H9 (cell line): ENCODE data around the gene SORBS1. TPM values are rescaled to one million over a fixed set of nuclear protein-coding genes. Genes with fewer than 3 reads are reported as not detected.

Experiments used
- DNase-seq: peaks from one replicate; pipeline ENCODE4 v3.0.0-alpha.2; 2017
- H2AFZ ChIP-seq: one replicate; pipeline ENCODE4 v1.6.1; 2013; ENCODE audit warnings: mild to moderate bottlenecking, low read length, control low read depth, moderate library complexity
- H2AK5ac ChIP-seq: 2 replicates; pipeline ENCODE4 v1.6.1; 2013; ENCODE audit warnings: low read length, control low read depth, mixed read lengths; ENCODE audit not compliant: insufficient read length
- H2BK120ac ChIP-seq: one replicate; pipeline ENCODE4 v1.6.1; 2013; ENCODE audit warnings: low read depth, mild to moderate bottlenecking, low read length, control low read depth, inconsistent platforms; ENCODE audit not compliant: poor library complexity, severe bottlenecking
- H2BK12ac ChIP-seq: 2 replicates; pipeline ENCODE4 v1.6.1; 2013; ENCODE audit warnings: low read length, control low read depth, mixed read lengths, low read depth; ENCODE audit not compliant: insufficient read length
- H2BK15ac ChIP-seq: 2 replicates; pipeline ENCODE4 v1.6.1; 2013; ENCODE audit warnings: low read depth, low read length, control low read depth
- H2BK20ac ChIP-seq: one replicate; pipeline ENCODE4 v1.6.1; 2013; ENCODE audit warnings: low read depth, mild to moderate bottlenecking, low read length, control low read depth, inconsistent platforms; ENCODE audit not compliant: poor library complexity, severe bottlenecking
- H2BK5ac ChIP-seq: 2 replicates; pipeline ENCODE4 v1.6.1; 2013; ENCODE audit warnings: low read length, control low read depth, mixed read lengths; ENCODE audit not compliant: insufficient read length
- H3K14ac ChIP-seq: 2 replicates; pipeline ENCODE4 v1.6.1; 2013; ENCODE audit warnings: low read length, control low read depth; ENCODE audit not compliant: insufficient read depth
- H3K18ac ChIP-seq: 2 replicates; pipeline ENCODE4 v1.6.1; 2013; ENCODE audit warnings: low read depth, mild to moderate bottlenecking, mixed read lengths, low read length, control low read depth; ENCODE audit not compliant: insufficient read length
- H3K23ac ChIP-seq: 2 replicates; pipeline ENCODE4 v1.6.1; 2013; ENCODE audit warnings: low read length, control low read depth, mixed read lengths, low read depth; ENCODE audit not compliant: insufficient read length
- H3K23me2 ChIP-seq: 2 replicates; pipeline ENCODE4 v1.6.1; 2013; ENCODE audit warnings: low read depth, mild to moderate bottlenecking, mixed read lengths, low read length, control low read depth; ENCODE audit not compliant: insufficient read length, poor library complexity, severe bottlenecking
- H3K27ac ChIP-seq: 2 replicates; pipeline ENCODE4 v1.5.1; 2013; ENCODE audit warnings: low read length, control low read depth, mixed read lengths, low read depth; ENCODE audit not compliant: insufficient read length
- H3K27me3 ChIP-seq: 2 replicates; pipeline ENCODE4 v1.6.1; 2013; ENCODE audit warnings: low read length, control low read depth, inconsistent platforms; ENCODE audit not compliant: insufficient read depth
- H3K4ac ChIP-seq: 2 replicates; pipeline ENCODE4 v1.6.1; 2013; ENCODE audit warnings: low read depth, mild to moderate bottlenecking, control low read depth, inconsistent platforms, low read length, moderate library complexity
- H3K4me1 ChIP-seq: 2 replicates; pipeline ENCODE4 v1.6.1; 2013; ENCODE audit warnings: low read length, control low read depth, inconsistent platforms; ENCODE audit not compliant: insufficient read depth
- H3K4me2 ChIP-seq: 2 replicates; pipeline ENCODE4 v1.6.1; 2013; ENCODE audit warnings: low read length, control low read depth, mixed read lengths; ENCODE audit not compliant: insufficient read length, insufficient read depth
- H3K56ac ChIP-seq: 2 replicates; pipeline ENCODE4 v1.6.1; 2013; ENCODE audit warnings: low read depth, mild to moderate bottlenecking, mixed read lengths, low read length, control low read depth; ENCODE audit not compliant: insufficient read length
- H3K79me1 ChIP-seq: 2 replicates; pipeline ENCODE4 v1.6.1; 2013; ENCODE audit warnings: low read depth, mild to moderate bottlenecking, moderate library complexity, low read length, control low read depth, inconsistent platforms; ENCODE audit not compliant: insufficient read depth, poor library complexity, severe bottlenecking
- H3K79me2 ChIP-seq: 2 replicates; pipeline ENCODE4 v1.6.1; 2013; ENCODE audit warnings: low read length, control low read depth, inconsistent platforms; ENCODE audit not compliant: insufficient read depth
- H3K9ac ChIP-seq: 2 replicates; pipeline ENCODE4 v1.6.1; 2013; ENCODE audit warnings: low read length, control low read depth, mixed read lengths; ENCODE audit not compliant: insufficient read length; ENCODE audit errors: extremely low read depth
- H3K9me3 ChIP-seq: one replicate; pipeline ENCODE4 v1.6.1; 2013; ENCODE audit warnings: low read depth, low read length, inconsistent platforms; ENCODE audit not compliant: control insufficient read depth
- H3T11ph ChIP-seq: one replicate; pipeline ENCODE4 v1.6.1; 2013; ENCODE audit warnings: mild to moderate bottlenecking, low read length, control low read depth, inconsistent platforms
- H4K20me1 ChIP-seq: one replicate; pipeline ENCODE4 v1.6.1; 2013; ENCODE audit not compliant: control insufficient read depth, insufficient read length, insufficient read depth
- H4K5ac ChIP-seq: 2 replicates; pipeline ENCODE4 v1.6.1; 2013; ENCODE audit warnings: low read depth, mild to moderate bottlenecking, mixed read lengths, low read length, control low read depth; ENCODE audit not compliant: insufficient read length
- H4K8ac ChIP-seq: replicated peaks from 2 replicates; pipeline ENCODE4 v1.6.1; 2013; ENCODE audit warnings: low read length, control low read depth, mixed read lengths, low read depth; ENCODE audit not compliant: insufficient read length
- H4K91ac ChIP-seq: 2 replicates; pipeline ENCODE4 v1.6.1; 2013; ENCODE audit warnings: low read depth, mild to moderate bottlenecking, moderate library complexity, mixed read lengths, low read length, control low read depth; ENCODE audit not compliant: insufficient read length
- H3K27ac Mint-ChIP-seq, 3 experiments: 2 replicates in 2 of 3; 3 replicates in 1 of 3; pipeline ENCODE4 v1.8.0; 2020 to 2021; ENCODE audit warnings: mixed read lengths in 3 of 3, mild to moderate bottlenecking in 1 of 3, moderate library complexity in 1 of 3
- H3K27me3 Mint-ChIP-seq: 2 replicates; pipeline ENCODE4 v1.8.0; 2021; ENCODE audit warnings: low read depth, mild to moderate bottlenecking, moderate library complexity, mixed read lengths
- H3K36me3 Mint-ChIP-seq, 3 experiments: 2 replicates in 2 of 3; 3 replicates in 1 of 3; pipeline ENCODE4 v1.8.0; 2020 to 2021; ENCODE audit warnings: low read depth in 3 of 3, mixed read lengths in 3 of 3; ENCODE audit not compliant: insufficient read depth in 1 of 3
- H3K4me1 Mint-ChIP-seq, 2 experiments: 2 replicates each; pipeline ENCODE4 v1.8.0; 2020; ENCODE audit warnings: mixed read lengths in 2 of 2
- H3K4me3 Mint-ChIP-seq, 2 experiments: 2 replicates in 1 of 2; 3 replicates in 1 of 2; pipeline ENCODE4 v1.8.0; 2020 to 2021; ENCODE audit warnings: mild to moderate bottlenecking in 2 of 2, mixed read lengths in 2 of 2, moderate library complexity in 1 of 2
- H3K9me3 Mint-ChIP-seq, 2 experiments: 2 replicates in 1 of 2; 3 replicates in 1 of 2; pipeline ENCODE4 v1.8.0; 2020; ENCODE audit warnings: mild to moderate bottlenecking in 2 of 2, mixed read lengths in 2 of 2, moderate library complexity in 1 of 2
- WGBS: extraction: QIAGEN DNeasy Blood & Tissue Kit; methylation state at CpG from one replicate; pipeline ENCODE4 v1.1.7; 2013; ENCODE audit warnings: missing lambda C conversion rate, low lambda C conversion rate, mixed read lengths; ENCODE audit not compliant: insufficient read length; ENCODE audit errors: extremely low coverage; 5-methylcytosine and 5-hydroxymethylcytosine counted together
- total RNA-seq: library from RNA; stranded (reverse); gene quantifications from 2 replicates; pipeline ENCODE4 v1.2.1, GENCODE V29; 2021
- TF ChIP-seq, protein P1 (sequence below): fragments of 200-600 bp; sonication (generic); conservative IDR thresholded peaks from 3 replicates; pipeline ENCODE4 v1.8.0; 2021; ENCODE audit warnings: antibody characterized with exemption, mild to moderate bottlenecking

The SORBS1 gene
- total RNA-seq, 1 experiment from 2014 or later = 24.3 TPM

DNA sequence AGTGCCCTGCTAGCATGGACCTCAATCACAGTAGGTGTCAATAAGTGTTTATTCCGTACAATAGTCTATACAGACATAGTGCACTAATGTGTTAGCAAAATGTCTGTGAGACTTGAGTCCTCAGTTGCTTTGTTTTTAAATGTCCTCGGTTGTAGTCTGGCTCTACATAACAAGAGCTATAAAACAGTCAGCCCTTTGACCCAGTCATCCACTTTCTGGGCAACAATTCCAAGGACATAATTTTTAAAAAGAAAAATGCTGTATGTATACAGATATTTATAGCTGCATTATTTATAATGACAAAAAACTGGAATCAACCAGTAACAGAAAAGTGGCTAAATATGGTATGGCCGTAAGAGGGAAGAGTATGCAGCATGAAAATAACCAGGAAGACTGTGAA, 267.5 kb downstream of the SORBS1 start:
- no peaks in the 10 kb centered on the region for H3K27me3 ChIP-seq

More for the DNA sequence above, 267.5 kb downstream of the SORBS1 start:
- Histone ChIP-seq H2BK20ac (no peak overlapping the region), H2BK15ac (no peak overlapping the region), H3K23ac (no peak overlapping the region), H3K4ac (no peak overlapping the region), H3K4me2 (no peak overlapping the region), H2BK5ac (no peak overlapping the region), H4K8ac (no peak overlapping the region), H3K18ac (no peak overlapping the region), H4K5ac (no peak overlapping the region), H4K91ac (no peak overlapping the region), H3K9me3 (no peaks in the 10 kb centered on the region), H2AFZ (no peak overlapping the region), H3T11ph (no peak overlapping the region), H3K4me1 (peaks cover 8% of the 10 kb centered on the region; the same call in 1 of the 2 replicates), H3K14ac (no peak overlapping the region), H3K23me2 (peaks cover 12% of the 10 kb centered on the region), H4K20me1 (no peaks in the 10 kb centered on the region), H3K56ac (no peak overlapping the region), H3K79me1 (no peaks in the 10 kb centered on the region), H2BK120ac (no peak overlapping the region), H2BK12ac (no peak overlapping the region), H3K9ac (no peak overlapping the region), H3K27ac (no peak overlapping the region), H2AK5ac (no peak overlapping the region), H3K79me2 (peaks cover 8% of the 10 kb centered on the region; the same call in 1 of the 2 replicates)
- H3K4me1 Mint-ChIP-seq = peaks cover 35 to 41% of the 10 kb centered on the region in 2 experiments
- no peak for DNase-seq
- H3K27me3 Mint-ChIP-seq = peaks cover 54% of the 10 kb centered on the region
- TF ChIP-seq, protein P1, sequence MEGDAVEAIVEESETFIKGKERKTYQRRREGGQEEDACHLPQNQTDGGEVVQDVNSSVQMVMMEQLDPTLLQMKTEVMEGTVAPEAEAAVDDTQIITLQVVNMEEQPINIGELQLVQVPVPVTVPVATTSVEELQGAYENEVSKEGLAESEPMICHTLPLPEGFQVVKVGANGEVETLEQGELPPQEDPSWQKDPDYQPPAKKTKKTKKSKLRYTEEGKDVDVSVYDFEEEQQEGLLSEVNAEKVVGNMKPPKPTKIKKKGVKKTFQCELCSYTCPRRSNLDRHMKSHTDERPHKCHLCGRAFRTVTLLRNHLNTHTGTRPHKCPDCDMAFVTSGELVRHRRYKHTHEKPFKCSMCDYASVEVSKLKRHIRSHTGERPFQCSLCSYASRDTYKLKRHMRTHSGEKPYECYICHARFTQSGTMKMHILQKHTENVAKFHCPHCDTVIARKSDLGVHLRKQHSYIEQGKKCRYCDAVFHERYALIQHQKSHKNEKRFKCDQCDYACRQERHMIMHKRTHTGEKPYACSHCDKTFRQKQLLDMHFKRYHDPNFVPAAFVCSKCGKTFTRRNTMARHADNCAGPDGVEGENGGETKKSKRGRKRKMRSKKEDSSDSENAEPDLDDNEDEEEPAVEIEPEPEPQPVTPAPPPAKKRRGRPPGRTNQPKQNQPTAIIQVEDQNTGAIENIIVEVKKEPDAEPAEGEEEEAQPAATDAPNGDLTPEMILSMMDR = no peak
- peaks cover 0 to 4% (median 3%) of the 10 kb centered on the region in 3 experiments; a peak in 4 of 7 replicates for H3K36me3 Mint-ChIP-seq
- no peak overlapping the region for H3K4me3 Mint-ChIP-seq
- no peaks in the 10 kb centered on the region for H3K9me3 Mint-ChIP-seq
- no peak overlapping the region for H3K27ac Mint-ChIP-seq
- WGBS = no CpG with 5 or more reads among the region's 3 CpGs
